BLaER1 (cell line): ENCODE measurements around the gene BIN1.

Experiments
- H3K27ac ChIP-seq: shearing (Covaris generic); formaldehyde crosslinking; 2 replicates; pipeline ENCODE4 v1.8.1; 2022
- H3K27me3 ChIP-seq: shearing (Covaris generic); formaldehyde crosslinking; 2 replicates; pipeline ENCODE4 v1.8.1; 2022
- H3K36me3 ChIP-seq: shearing (Covaris generic); formaldehyde crosslinking; 2 replicates; pipeline ENCODE4 v1.8.1; 2022
- H3K4me1 ChIP-seq: shearing (Covaris generic); formaldehyde crosslinking; 2 replicates; pipeline ENCODE4 v1.8.1; 2022
- H3K4me2 ChIP-seq: shearing (Covaris generic); formaldehyde crosslinking; 2 replicates; pipeline ENCODE4 v1.8.1; 2022
- H3K4me3 ChIP-seq: shearing (Covaris generic); formaldehyde crosslinking; 2 replicates; pipeline ENCODE4 v1.8.1; 2022
- H3K9ac ChIP-seq: shearing (Covaris generic); formaldehyde crosslinking; 2 replicates; pipeline ENCODE4 v1.8.1; 2022
- H3K9me3 ChIP-seq: shearing (Covaris generic); formaldehyde crosslinking; 2 replicates; pipeline ENCODE4 v1.8.1; 2022
- H4K20me1 ChIP-seq: shearing (Covaris generic); formaldehyde crosslinking; 2 replicates; pipeline ENCODE4 v1.8.1; 2022
- Cebpa-rat ChIP-seq: shearing (Covaris generic); IDR thresholded peaks from 2 replicates; pipeline ENCODE4 v1.8.1; 2022

BIN1 gene

GRCh38 chr2:127079358-127079920 is 27.5 kb downstream of the BIN1 start:
- H3K27me3 ChIP-seq, result no peaks in the 10 kb centered on the region
- peaks cover 83% of the 10 kb centered on the region for H4K20me1 ChIP-seq
- no peaks in the 10 kb centered on the region for H3K9me3 ChIP-seq
- H3K4me1 ChIP-seq, result peaks cover 96% of the 10 kb centered on the region
- no peak overlapping the region for H3K4me3 ChIP-seq
- H3K27ac ChIP-seq, result peak overlapping the region; percentile 95
- H3K36me3 ChIP-seq, result peaks cover 39% of the 10 kb centered on the region
- TF ChIP-seq Cebpa-rat, result no peak
- H3K9ac ChIP-seq, result peak overlapping the region; percentile 80; the same call in 1 of the 2 replicates
- peak overlapping the region; percentile 100 for H3K4me2 ChIP-seq

GRCh38 chr2:127078666-127079270 is 28.2 kb downstream of the BIN1 start:
- TF ChIP-seq Cebpa-rat, result no peak
- peak overlapping the region; percentile 95 for H3K27ac ChIP-seq
- peaks cover 83% of the 10 kb centered on the region for H4K20me1 ChIP-seq
- H3K9me3 ChIP-seq, result no peaks in the 10 kb centered on the region
- H3K4me2 ChIP-seq, result peak overlapping the region; percentile 100
- no peaks in the 10 kb centered on the region for H3K27me3 ChIP-seq
- H3K4me1 ChIP-seq, result peaks cover 96% of the 10 kb centered on the region
- H3K4me3 ChIP-seq, result no peak overlapping the region
- peak overlapping the region; percentile 42 for H3K9ac ChIP-seq
- peaks cover 37% of the 10 kb centered on the region for H3K36me3 ChIP-seq

- no peak overlapping the region for H3K4me3 ChIP-seq
- H3K4me2 ChIP-seq, result peak overlapping the region; percentile 100
- no peak for TF ChIP-seq Cebpa-rat
- H3K36me3 ChIP-seq, result peaks cover 34% of the 10 kb centered on the region
- H4K20me1 ChIP-seq, result peaks cover 83% of the 10 kb centered on the region
- no peaks in the 10 kb centered on the region for H3K9me3 ChIP-seq
- peak overlapping the region; percentile 42 for H3K9ac ChIP-seq
- H3K27me3 ChIP-seq, result no peaks in the 10 kb centered on the region
- peaks cover 96% of the 10 kb centered on the region for H3K4me1 ChIP-seq
- peak overlapping the region; percentile 95 for H3K27ac ChIP-seq
Observed at GRCh38 chr2:127078028-127078427, 28.9 kb downstream of the BIN1 start.

GRCh38 chr2:127076924-127077323 is 30.0 kb downstream of the BIN1 start:
- peaks cover 96% of the 10 kb centered on the region for H3K4me1 ChIP-seq
- no peak for TF ChIP-seq Cebpa-rat
- H3K9ac ChIP-seq, result peak overlapping the region; percentile 42
- peaks cover 83% of the 10 kb centered on the region for H4K20me1 ChIP-seq
- no peaks in the 10 kb centered on the region for H3K27me3 ChIP-seq
- H3K4me2 ChIP-seq, result peak overlapping the region; percentile 100
- H3K9me3 ChIP-seq, result no peaks in the 10 kb centered on the region
- peaks cover 39% of the 10 kb centered on the region for H3K36me3 ChIP-seq
- peak overlapping the region; percentile 95 for H3K27ac ChIP-seq
- no peak overlapping the region for H3K4me3 ChIP-seq

- no peaks in the 10 kb centered on the region for H3K9me3 ChIP-seq
- H3K36me3 ChIP-seq, result peaks cover 45% of the 10 kb centered on the region
- peak overlapping the region; percentile 95 for H3K27ac ChIP-seq
- no peak for TF ChIP-seq Cebpa-rat
- H3K9ac ChIP-seq, result no peak overlapping the region
- peaks cover 96% of the 10 kb centered on the region for H3K4me1 ChIP-seq
- peaks cover 83% of the 10 kb centered on the region for H4K20me1 ChIP-seq
- H3K4me2 ChIP-seq, result peak overlapping the region; percentile 100; the same call in 1 of the 2 replicates
- no peak overlapping the region for H3K4me3 ChIP-seq
- H3K27me3 ChIP-seq, result no peaks in the 10 kb centered on the region
Observed at GRCh38 chr2:127076290-127076689, 30.7 kb downstream of the BIN1 start.

- Histone ChIP-seq H3K9ac (no peak overlapping the region), H3K4me2 (peak overlapping the region; percentile 29; the same call in 1 of the 2 replicates), H3K9me3 (no peaks in the 10 kb centered on the region), H4K20me1 (peaks cover 86% of the 10 kb centered on the region), H3K27me3 (no peaks in the 10 kb centered on the region), H3K4me1 (peaks cover 96% of the 10 kb centered on the region), H3K27ac (no peak overlapping the region), H3K4me3 (no peak overlapping the region), H3K36me3 (peaks cover 50% of the 10 kb centered on the region)
- TF ChIP-seq Cebpa-rat, result no peak
Observed at GRCh38 chr2:127075821-127076220, 31.1 kb downstream of the BIN1 start.

GRCh38 chr2:127074936-127075335 is 32.0 kb downstream of the BIN1 start:
- Histone ChIP-seq H3K27me3 (no peaks in the 10 kb centered on the region), H3K36me3 (peaks cover 59% of the 10 kb centered on the region), H3K4me3 (no peak overlapping the region), H3K4me1 (peaks cover 96% of the 10 kb centered on the region), H4K20me1 (peaks cover 91% of the 10 kb centered on the region), H3K27ac (peak overlapping the region; percentile 82), H3K4me2 (peak overlapping the region; percentile 90), H3K9ac (0 out of 2 replicates have a peak overlapping the region, but pooled peaks have one; percentile 38), H3K9me3 (no peaks in the 10 kb centered on the region)
- no peak for TF ChIP-seq Cebpa-rat

GRCh38 chr2:127074358-127074757 is 32.6 kb downstream of the BIN1 start:
- Histone ChIP-seq H3K4me3 (no peak overlapping the region), H3K4me1 (peaks cover 96% of the 10 kb centered on the region), H3K27me3 (no peaks in the 10 kb centered on the region), H4K20me1 (peaks cover 91% of the 10 kb centered on the region), H3K4me2 (peak overlapping the region; percentile 90), H3K27ac (peak overlapping the region; percentile 82), H3K9me3 (no peaks in the 10 kb centered on the region), H3K36me3 (peaks cover 64% of the 10 kb centered on the region), H3K9ac (peak overlapping the region; percentile 30)
- no peak for TF ChIP-seq Cebpa-rat

GRCh38 chr2:127072970-127073369 is 34.0 kb downstream of the BIN1 start:
- Histone ChIP-seq H4K20me1 (peaks cover 91% of the 10 kb centered on the region), H3K4me2 (peak overlapping the region; percentile 90), H3K36me3 (peaks cover 78% of the 10 kb centered on the region), H3K9me3 (no peaks in the 10 kb centered on the region), H3K4me1 (peaks cover 96% of the 10 kb centered on the region), H3K27me3 (no peaks in the 10 kb centered on the region), H3K27ac (peak overlapping the region; percentile 82), H3K4me3 (peak overlapping the region; percentile 37; the same call in 1 of the 2 replicates), H3K9ac (peak overlapping the region; percentile 65)
- TF ChIP-seq Cebpa-rat, result no peak

GRCh38 chr2:127072396-127072795 is 34.6 kb downstream of the BIN1 start:
- peak overlapping the region; percentile 90 for H3K4me2 ChIP-seq
- no peaks in the 10 kb centered on the region for H3K27me3 ChIP-seq
- peaks cover 96% of the 10 kb centered on the region for H3K4me1 ChIP-seq
- H3K9ac ChIP-seq, result peak overlapping the region; percentile 65; the same call in 1 of the 2 replicates
- no peaks in the 10 kb centered on the region for H3K9me3 ChIP-seq
- H3K4me3 ChIP-seq, result no peak overlapping the region; the same call in 1 of the 2 replicates
- H3K36me3 ChIP-seq, result peaks cover 80% of the 10 kb centered on the region
- H4K20me1 ChIP-seq, result peaks cover 91% of the 10 kb centered on the region
- no peak for TF ChIP-seq Cebpa-rat
- peak overlapping the region; percentile 82 for H3K27ac ChIP-seq
